GM12801 (cell line): ENCODE data around the gene MYL5.

ENCODE experiments used
- CTCF ChIP-seq: IDR thresholded peaks from one replicate; pipeline ENCODE4 v1.5.1; 2011; ENCODE audit warnings: control low read depth; ENCODE audit not compliant: insufficient read length; ENCODE audit errors: extremely low read depth

The MYL5 gene

GRCh38 chr4:648579-649292 lies 25.6 kb upstream of the MYL5 start:
- no peak for TF ChIP-seq CTCF

- no peak for TF ChIP-seq CTCF
Observed at GRCh38 chr4:649293-649625, 25.1 kb upstream of the MYL5 start.

- TF ChIP-seq CTCF: no peak
Observed at GRCh38 chr4:649751-650310, 24.5 kb upstream of the MYL5 start.

- no peak for TF ChIP-seq CTCF
Observed at GRCh38 chr4:650461-650860, 23.9 kb upstream of the MYL5 start.

- TF ChIP-seq CTCF: no peak
Observed at GRCh38 chr4:650951-651883, 23.1 kb upstream of the MYL5 start.

- no peak for TF ChIP-seq CTCF
Observed at GRCh38 chr4:651884-652642, 22.3 kb upstream of the MYL5 start.

- TF ChIP-seq CTCF: no peak
Observed at GRCh38 chr4:653080-653821, 21.1 kb upstream of the MYL5 start.
